PC-9 (cell line): ENCODE data around the gene KRT77. TPM values are rescaled to one million over a fixed set of nuclear protein-coding genes. Genes with fewer than 3 reads are reported as not detected.

Experiments
- BruUV-seq: library from RNA; stranded (reverse); fragments of 400-500 nt; replicated peaks from 2 replicates; lab custom pipeline; 2021; lab: Mats Ljungman, UMichigan
- CTCF ChIA-PET: fragments of 300-600 bp; sonication (Branson Sonifier 250); formaldehyde crosslinking; loops from one replicate; lab custom pipeline; 2022; ENCODE audit warnings: antibody characterized with exemption; lab: Charles Lee
- POLR2A ChIA-PET: fragments of 300-600 bp; sonication (Branson Sonifier 250); formaldehyde crosslinking; loops from one replicate; lab custom pipeline; 2022; ENCODE audit warnings: antibody characterized with exemption; ENCODE audit not compliant: unreplicated experiment; lab: Charles Lee
- DNase-seq, 2 experiments: peaks; one replicate each; pipeline versions ENCODE4 v3.0.0 to v3.0.0-alpha.2; 2015 to 2022; ENCODE audit warnings: mixed read lengths in 1 of 2
- H2AFZ ChIP-seq: fragments of 200-600 bp; sonication (generic); 2 replicates; pipeline ENCODE4 v1.8.1; 2017; ENCODE audit warnings: antibody characterized with exemption
- H3F3A ChIP-seq: fragments of 200-600 bp; sonication (generic); 2 replicates; pipeline ENCODE4 v1.8.1; 2017; ENCODE audit warnings: antibody characterized with exemption, mild to moderate bottlenecking, low read depth; ENCODE audit not compliant: insufficient read depth
- H3K27ac ChIP-seq: fragments of 200-600 bp; sonication (generic); 2 replicates; pipeline ENCODE4 v1.6.1; 2016; ENCODE audit warnings: mixed run types
- H3K27me3 ChIP-seq: fragments of 200-600 bp; sonication (generic); 2 replicates; pipeline ENCODE4 v1.6.1; 2016; ENCODE audit warnings: low read depth, mixed run types; ENCODE audit not compliant: insufficient read depth
- H3K36me3 ChIP-seq: fragments of 200-600 bp; sonication (generic); 2 replicates; pipeline ENCODE4 v1.6.1; 2016; ENCODE audit warnings: low read depth, mixed run types
- H3K4me1 ChIP-seq: fragments of 200-600 bp; sonication (generic); replicated peaks from 2 replicates; pipeline ENCODE4 v1.6.1; 2016; ENCODE audit warnings: mixed run types; ENCODE audit not compliant: insufficient read depth
- H3K4me2 ChIP-seq: fragments of 200-600 bp; sonication (generic); 2 replicates; pipeline ENCODE4 v1.6.1; 2017; ENCODE audit warnings: mixed run types
- H3K4me3 ChIP-seq: fragments of 200-600 bp; sonication (generic); 2 replicates; pipeline ENCODE4 v1.6.1; 2016; ENCODE audit warnings: mixed run types
- H3K79me2 ChIP-seq: fragments of 200-600 bp; sonication (generic); 2 replicates; pipeline ENCODE4 v1.6.1; 2017; ENCODE audit warnings: low read depth, mixed run types
- H3K9me2 ChIP-seq: fragments of 200-600 bp; sonication (generic); 2 replicates; pipeline ENCODE4 v1.8.1; 2017; ENCODE audit warnings: mild to moderate bottlenecking; ENCODE audit not compliant: insufficient read depth
- H3K9me3 ChIP-seq: fragments of 200-600 bp; sonication (generic); 2 replicates; pipeline ENCODE4 v1.8.1; 2016; ENCODE audit warnings: low read depth; ENCODE audit not compliant: insufficient read depth
- H4K20me1 ChIP-seq: fragments of 200-600 bp; sonication (generic); 2 replicates; pipeline ENCODE4 v1.8.1; 2017; ENCODE audit not compliant: insufficient read depth
- EZH2 ChIP-seq: fragments of 200-600 bp; sonication (generic); IDR thresholded peaks from 2 replicates; pipeline ENCODE4 v1.8.0; 2017; ENCODE audit warnings: antibody characterized with exemption, low read depth
- intact Hi-C: fragments of 100-400 bp; cut with micrococcal nuclease; formaldehyde crosslinking; loops from one replicate; pipeline ENCODE4 v1.10.0; 2022; ENCODE audit not compliant: unreplicated experiment
- total RNA-seq: library from RNA; stranded (reverse); gene quantifications from 2 replicates; pipeline ENCODE4 v1.2.3, GENCODE V29; 2021
- TF ChIP-seq, protein P1 (sequence below): fragments of 200-600 bp; sonication (generic); conservative IDR thresholded peaks from 2 replicates; pipeline ENCODE4 v1.6.1; 2017; ENCODE audit warnings: mixed run types, antibody characterized with exemption, mild to moderate bottlenecking, moderate library complexity

KRT77 gene
- total RNA-seq, 1 experiment from 2014 or later: not detected

GRCh38 chr12:52722680-52723079, 19.4 kb upstream of the KRT77 start:
- no TSS peak for BruUV-seq
- ChIA-PET POLR2A (no interaction called here), CTCF (no interaction called here)
- Histone ChIP-seq H2AFZ (no peak overlapping the region), H3K4me3 (no peak overlapping the region), H3K4me2 (no peak overlapping the region), H3K27ac (no peak overlapping the region), H3K27me3 (no peaks in the 10 kb centered on the region), H3F3A (no peaks in the 10 kb centered on the region), H3K9me3 (no peaks in the 10 kb centered on the region), H3K36me3 (no peaks in the 10 kb centered on the region), H4K20me1 (no peaks in the 10 kb centered on the region), H3K9me2 (no peaks in the 10 kb centered on the region), H3K79me2 (no peaks in the 10 kb centered on the region), H3K4me1 (no peaks in the 10 kb centered on the region)
- intact Hi-C loops: no loop called here
- DNase-seq: no peak
- TF ChIP-seq, protein P1, sequence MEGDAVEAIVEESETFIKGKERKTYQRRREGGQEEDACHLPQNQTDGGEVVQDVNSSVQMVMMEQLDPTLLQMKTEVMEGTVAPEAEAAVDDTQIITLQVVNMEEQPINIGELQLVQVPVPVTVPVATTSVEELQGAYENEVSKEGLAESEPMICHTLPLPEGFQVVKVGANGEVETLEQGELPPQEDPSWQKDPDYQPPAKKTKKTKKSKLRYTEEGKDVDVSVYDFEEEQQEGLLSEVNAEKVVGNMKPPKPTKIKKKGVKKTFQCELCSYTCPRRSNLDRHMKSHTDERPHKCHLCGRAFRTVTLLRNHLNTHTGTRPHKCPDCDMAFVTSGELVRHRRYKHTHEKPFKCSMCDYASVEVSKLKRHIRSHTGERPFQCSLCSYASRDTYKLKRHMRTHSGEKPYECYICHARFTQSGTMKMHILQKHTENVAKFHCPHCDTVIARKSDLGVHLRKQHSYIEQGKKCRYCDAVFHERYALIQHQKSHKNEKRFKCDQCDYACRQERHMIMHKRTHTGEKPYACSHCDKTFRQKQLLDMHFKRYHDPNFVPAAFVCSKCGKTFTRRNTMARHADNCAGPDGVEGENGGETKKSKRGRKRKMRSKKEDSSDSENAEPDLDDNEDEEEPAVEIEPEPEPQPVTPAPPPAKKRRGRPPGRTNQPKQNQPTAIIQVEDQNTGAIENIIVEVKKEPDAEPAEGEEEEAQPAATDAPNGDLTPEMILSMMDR: no peak
- no peak for TF ChIP-seq EZH2

- H3K27ac ChIP-seq: no peak overlapping the region
- no peaks in the 10 kb centered on the region for H3K36me3 ChIP-seq
- no peak overlapping the region for H2AFZ ChIP-seq
- BruUV-seq: no TSS peak
- no peak overlapping the region for H3K4me2 ChIP-seq
- CTCF ChIA-PET: no interaction called here
- no peaks in the 10 kb centered on the region for H3K9me2 ChIP-seq
- H3K9me3 ChIP-seq: no peaks in the 10 kb centered on the region
- H3K79me2 ChIP-seq: no peaks in the 10 kb centered on the region
- H4K20me1 ChIP-seq: no peaks in the 10 kb centered on the region
- H3K4me1 ChIP-seq: no peaks in the 10 kb centered on the region
- H3K27me3 ChIP-seq: no peaks in the 10 kb centered on the region
- TF ChIP-seq, protein P1: no peak
- no peak for TF ChIP-seq EZH2
- no peaks in the 10 kb centered on the region for H3F3A ChIP-seq
- no peak overlapping the region for H3K4me3 ChIP-seq
- intact Hi-C loops: no loop called here
- DNase-seq: no peak
- POLR2A ChIA-PET: no interaction called here
Measured at GRCh38 chr12:52721838-52722470, 18.6 kb upstream of the KRT77 start.

- Histone ChIP-seq H4K20me1 (no peaks in the 10 kb centered on the region), H3K27me3 (no peaks in the 10 kb centered on the region), H2AFZ (no peak overlapping the region), H3K9me2 (no peaks in the 10 kb centered on the region), H3K4me3 (no peak overlapping the region), H3F3A (no peaks in the 10 kb centered on the region), H3K27ac (no peak overlapping the region), H3K4me1 (no peaks in the 10 kb centered on the region), H3K79me2 (no peaks in the 10 kb centered on the region), H3K36me3 (no peaks in the 10 kb centered on the region), H3K9me3 (no peaks in the 10 kb centered on the region), H3K4me2 (no peak overlapping the region)
- intact Hi-C loops: no loop called here
- TF ChIP-seq EZH2: no peak
- TF ChIP-seq, protein P1: no peak
- ChIA-PET POLR2A (interaction anchor here (0.5 kb wide), 1 partner anchor 48 kb away, joined by 3 read pairs; no protein-coding TSS in a partner anchor), CTCF (no interaction called here)
- no TSS peak for BruUV-seq
- DNase-seq: no peak
Measured at GRCh38 chr12:52720365-52720886, 17.1 kb upstream of the KRT77 start.
